HepG2 (cell line): Measurements from ENCODE around the gene TNIP1.

Source experiments
- POLR2A ChIP-seq, 2 experiments: IDR thresholded peaks; 2 replicates each; pipeline ENCODE4 v1.6.1; 2011; ENCODE audit warnings: low read depth in 2 of 2, low read length in 2 of 2, mild to moderate bottlenecking in 1 of 2, moderate library complexity in 1 of 2; ENCODE audit not compliant: insufficient read depth in 1 of 2
- SNAPC4 ChIP-seq: sonication (generic); formaldehyde crosslinking; IDR thresholded peaks from 2 replicates; pipeline ENCODE4 v1.4.0; 2020; ENCODE audit warnings: mild to moderate bottlenecking, missing genetic modification reagents
- ZNF18 ChIP-seq: sonication (generic); formaldehyde crosslinking; IDR thresholded peaks from 2 replicates; pipeline ENCODE4 v1.8.0; 2022; ENCODE audit warnings: mild to moderate bottlenecking, missing genetic modification reagents; ENCODE audit not compliant: insufficient replicate concordance
- ZNF768 ChIP-seq: sonication (generic); formaldehyde crosslinking; IDR thresholded peaks from 2 replicates; pipeline ENCODE4 v1.4.0; 2020; ENCODE audit warnings: missing genetic modification reagents

- TF ChIP-seq ZNF768 (no peak), POLR2A (IDR thresholded peaks at IDR 0.05; ENCODE audit: insufficient read depth in 1 of 2, low read depth in 2 of 2, low read length in 2 of 2) (no peak), ZNF18 (no peak), SNAPC4 (CRISPR knock-in tag) (no peak)
These were observed 30.2 kb upstream of the TNIP1 start for GRCh38 chr5:151110992-151111391.
